Cardiac fibroblast (primary cell): ENCODE results near the gene IFT25.
A peak's percentile ranks its signal among the peaks of the same experiment; 100 is the strongest.

Experiments used
- DNase-seq, 2 donors: peaks; one replicate each; pipeline versions ENCODE4 v3.0.0 to v3.0.0-alpha.2; 2010; ENCODE audit warnings: low read depth in 2 of 2
- H3K4me3 ChIP-seq, 2 donors: replicated peaks in 1 of 2; 1 replicate in 1 of 2; 2 replicates in 1 of 2; pipeline ENCODE4 v1.5.1; 2011; ENCODE audit warnings: low read depth in 2 of 2, low read length in 2 of 2, mild to moderate bottlenecking in 2 of 2, moderate library complexity in 1 of 2
- TF ChIP-seq, protein P1 (sequence below): IDR thresholded peaks from one replicate; pipeline ENCODE4 v1.5.1; 2011; ENCODE audit warnings: low read depth, mild to moderate bottlenecking, low read length, inconsistent platforms

The IFT25 gene

GRCh38 chr1:53896635-53897229 is 48.8 kb downstream of the IFT25 start:
- H3K4me3 ChIP-seq, result no peak overlapping the region
- peak; percentile 56 to 74 for DNase-seq
- TF ChIP-seq, protein P1, sequence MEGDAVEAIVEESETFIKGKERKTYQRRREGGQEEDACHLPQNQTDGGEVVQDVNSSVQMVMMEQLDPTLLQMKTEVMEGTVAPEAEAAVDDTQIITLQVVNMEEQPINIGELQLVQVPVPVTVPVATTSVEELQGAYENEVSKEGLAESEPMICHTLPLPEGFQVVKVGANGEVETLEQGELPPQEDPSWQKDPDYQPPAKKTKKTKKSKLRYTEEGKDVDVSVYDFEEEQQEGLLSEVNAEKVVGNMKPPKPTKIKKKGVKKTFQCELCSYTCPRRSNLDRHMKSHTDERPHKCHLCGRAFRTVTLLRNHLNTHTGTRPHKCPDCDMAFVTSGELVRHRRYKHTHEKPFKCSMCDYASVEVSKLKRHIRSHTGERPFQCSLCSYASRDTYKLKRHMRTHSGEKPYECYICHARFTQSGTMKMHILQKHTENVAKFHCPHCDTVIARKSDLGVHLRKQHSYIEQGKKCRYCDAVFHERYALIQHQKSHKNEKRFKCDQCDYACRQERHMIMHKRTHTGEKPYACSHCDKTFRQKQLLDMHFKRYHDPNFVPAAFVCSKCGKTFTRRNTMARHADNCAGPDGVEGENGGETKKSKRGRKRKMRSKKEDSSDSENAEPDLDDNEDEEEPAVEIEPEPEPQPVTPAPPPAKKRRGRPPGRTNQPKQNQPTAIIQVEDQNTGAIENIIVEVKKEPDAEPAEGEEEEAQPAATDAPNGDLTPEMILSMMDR, result no peak

- DNase-seq, result no peak
- TF ChIP-seq, protein P1, result no peak
- no peak overlapping the region for H3K4me3 ChIP-seq
Observed at GRCh38 chr1:53895421-53895820, 50.1 kb downstream of the IFT25 start.

DNA sequence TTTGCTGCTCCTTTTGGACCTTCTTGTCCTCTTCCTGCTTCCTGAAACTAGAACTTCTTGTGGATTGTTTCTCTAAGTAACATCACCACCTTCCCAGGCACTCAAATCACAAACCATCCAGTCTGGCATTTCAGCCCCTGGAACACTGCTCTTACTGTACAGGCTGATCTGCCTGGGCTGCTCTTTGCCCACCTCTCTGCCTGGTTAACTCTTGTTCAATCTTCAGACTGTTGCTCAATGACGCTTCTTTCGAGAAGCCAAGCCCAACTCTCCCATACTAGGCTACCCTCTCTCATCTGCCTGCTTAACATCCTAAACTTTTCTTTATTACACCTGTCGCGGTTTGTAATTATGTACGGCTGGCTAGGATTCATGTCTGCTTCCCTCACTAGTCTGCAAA is 50.9 kb downstream of the IFT25 start:
- no peak overlapping the region for H3K4me3 ChIP-seq
- TF ChIP-seq, protein P1, result no peak
- DNase-seq, result no peak

DNA sequence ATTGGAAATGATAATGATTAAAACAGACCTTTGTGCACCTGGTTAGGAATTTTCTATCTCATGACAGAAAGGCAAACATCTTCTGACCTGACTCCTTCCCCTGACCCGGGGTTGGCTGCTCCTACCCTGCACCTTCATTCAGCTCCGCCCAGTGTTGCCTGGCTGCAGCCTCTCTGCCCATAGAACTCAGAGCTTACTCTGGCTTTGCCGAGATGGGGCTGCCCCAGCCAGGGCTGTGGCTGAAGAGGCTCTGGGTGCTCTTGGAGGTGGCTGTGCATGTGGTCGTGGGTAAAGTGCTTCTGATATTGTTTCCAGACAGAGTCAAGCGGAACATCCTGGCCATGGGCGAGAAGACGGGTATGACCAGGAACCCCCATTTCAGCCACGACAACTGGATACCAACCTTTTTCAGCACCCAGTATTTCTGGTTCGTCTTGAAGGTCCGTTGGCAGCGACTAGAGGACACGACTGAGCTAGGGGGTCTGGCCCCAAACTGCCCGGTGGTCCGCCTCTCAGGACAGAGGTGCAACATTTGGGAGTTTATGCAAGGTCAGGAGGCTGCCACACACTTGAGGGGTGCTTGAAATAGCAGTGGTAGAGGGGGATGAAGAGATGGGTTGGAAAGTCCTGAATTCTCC is 51.4 kb downstream of the IFT25 start, which contains the start of gene DIO1:
Gene DIO1, plus strand, starts transcription at position 189 of the 638 bp plus-strand sequence. Its CDS starts 24 bp downstream, at position 213.
- TF ChIP-seq, protein P1, result no peak
- DNase-seq, result no peak
- no peak within 1 kb of the TSS for H3K4me3 ChIP-seq

GRCh38 chr1:53892911-53893310 is 52.6 kb downstream of the IFT25 start:
- DNase-seq, result no peak
- TF ChIP-seq, protein P1, result no peak
- H3K4me3 ChIP-seq, result no peak overlapping the region

DNA sequence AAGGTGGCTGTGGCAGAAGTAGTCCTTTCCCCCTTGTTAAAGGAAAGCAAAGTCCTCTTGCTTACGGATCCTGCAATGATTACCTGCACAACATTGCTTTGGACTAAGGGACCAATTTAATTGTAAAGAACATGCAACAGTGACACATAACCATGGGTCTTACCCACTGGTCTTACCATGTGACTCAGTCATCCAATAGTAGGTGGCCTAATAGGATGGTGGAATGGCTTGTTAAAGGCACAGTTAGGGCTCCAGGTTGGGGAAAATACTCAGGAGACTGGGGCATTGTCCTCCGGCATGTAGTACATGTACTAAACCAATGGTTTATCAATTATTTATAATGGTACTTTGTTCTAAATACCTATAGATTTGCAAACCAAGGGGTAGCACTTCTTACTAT is 53.8 kb downstream of the IFT25 start:
- TF ChIP-seq, protein P1, result no peak
- H3K4me3 ChIP-seq, result no peak overlapping the region
- no peak for DNase-seq

- H3K4me3 ChIP-seq, result no peak overlapping the region
- TF ChIP-seq, protein P1, result no peak
- no peak for DNase-seq
Observed at GRCh38 chr1:53891018-53891417, 54.5 kb downstream of the IFT25 start.
